ENCODE results near the gene KHK. TPM values are rescaled to one million over a fixed set of nuclear protein-coding genes. Genes with fewer than 3 reads are reported as not detected.
A peak's percentile ranks its signal among the peaks of the same experiment; 100 is the strongest.

KHK gene
- total and polyA plus RNA-seq, 9 donors, result 1.3 to 10.7 (median 5.2) TPM

DNA sequence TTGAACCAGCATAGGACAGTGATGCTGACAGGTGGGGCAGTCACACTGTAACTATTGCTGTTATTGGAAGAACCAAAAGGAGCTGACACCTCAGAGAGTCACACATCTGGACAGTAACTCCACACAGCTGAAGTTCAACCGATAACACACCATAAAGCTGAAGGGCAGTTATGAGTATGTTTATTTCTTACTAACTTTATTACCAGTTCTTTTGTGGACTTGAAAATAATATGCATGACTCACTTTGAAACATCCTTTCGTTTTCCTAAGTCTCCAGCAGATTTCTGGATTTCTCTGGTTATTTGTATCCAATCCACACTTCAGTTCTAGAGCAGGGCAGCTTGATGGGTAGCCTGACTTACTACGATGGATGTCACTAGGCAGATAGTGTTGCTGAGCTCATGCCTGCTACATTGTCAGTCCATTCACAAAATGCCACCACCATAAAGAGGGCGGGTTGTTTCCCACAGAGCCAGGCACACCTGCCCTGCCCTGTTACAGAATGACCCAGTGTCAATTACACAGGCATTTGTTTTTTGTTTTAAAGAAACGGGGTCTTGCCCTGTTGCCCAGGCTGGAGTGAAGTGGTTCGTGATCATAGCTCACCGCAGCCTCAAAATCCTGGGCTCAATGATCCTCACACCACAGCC, 43.5 kb upstream of the KHK start:
- no peak overlapping the region for H3K27ac ChIP-seq
- no peak overlapping the region for H3K4me3 ChIP-seq
- DNase-seq, result no peak
- WGBS, 3 donors, result 66 to 73% (median 70%) methylated on average over 7 of the region's 7 CpGs
- H3K4me1 ChIP-seq (ENCODE audit: insufficient read depth), result no peaks in the 10 kb centered on the region
- no peaks in the 10 kb centered on the region for H3K27me3 ChIP-seq
- no peaks in the 10 kb centered on the region for H3K36me3 ChIP-seq
- TF ChIP-seq, protein P1, sequence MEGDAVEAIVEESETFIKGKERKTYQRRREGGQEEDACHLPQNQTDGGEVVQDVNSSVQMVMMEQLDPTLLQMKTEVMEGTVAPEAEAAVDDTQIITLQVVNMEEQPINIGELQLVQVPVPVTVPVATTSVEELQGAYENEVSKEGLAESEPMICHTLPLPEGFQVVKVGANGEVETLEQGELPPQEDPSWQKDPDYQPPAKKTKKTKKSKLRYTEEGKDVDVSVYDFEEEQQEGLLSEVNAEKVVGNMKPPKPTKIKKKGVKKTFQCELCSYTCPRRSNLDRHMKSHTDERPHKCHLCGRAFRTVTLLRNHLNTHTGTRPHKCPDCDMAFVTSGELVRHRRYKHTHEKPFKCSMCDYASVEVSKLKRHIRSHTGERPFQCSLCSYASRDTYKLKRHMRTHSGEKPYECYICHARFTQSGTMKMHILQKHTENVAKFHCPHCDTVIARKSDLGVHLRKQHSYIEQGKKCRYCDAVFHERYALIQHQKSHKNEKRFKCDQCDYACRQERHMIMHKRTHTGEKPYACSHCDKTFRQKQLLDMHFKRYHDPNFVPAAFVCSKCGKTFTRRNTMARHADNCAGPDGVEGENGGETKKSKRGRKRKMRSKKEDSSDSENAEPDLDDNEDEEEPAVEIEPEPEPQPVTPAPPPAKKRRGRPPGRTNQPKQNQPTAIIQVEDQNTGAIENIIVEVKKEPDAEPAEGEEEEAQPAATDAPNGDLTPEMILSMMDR (IDR thresholded peaks at IDR 0.05), result no peak
- TF ChIP-seq EP300 (IDR thresholded peaks at IDR 0.05) (no peak), POLR2A (IDR thresholded peaks at IDR 0.05) (no peak)
- no peaks in the 10 kb centered on the region for H3K9me3 ChIP-seq
- intact Hi-C loops (cut with DNase I), result loop anchor here in 1 of 4 donors (5.0 kb wide), 1 partner anchor 44 kb away; the partner anchor contains the start of gene KHK

DNA sequence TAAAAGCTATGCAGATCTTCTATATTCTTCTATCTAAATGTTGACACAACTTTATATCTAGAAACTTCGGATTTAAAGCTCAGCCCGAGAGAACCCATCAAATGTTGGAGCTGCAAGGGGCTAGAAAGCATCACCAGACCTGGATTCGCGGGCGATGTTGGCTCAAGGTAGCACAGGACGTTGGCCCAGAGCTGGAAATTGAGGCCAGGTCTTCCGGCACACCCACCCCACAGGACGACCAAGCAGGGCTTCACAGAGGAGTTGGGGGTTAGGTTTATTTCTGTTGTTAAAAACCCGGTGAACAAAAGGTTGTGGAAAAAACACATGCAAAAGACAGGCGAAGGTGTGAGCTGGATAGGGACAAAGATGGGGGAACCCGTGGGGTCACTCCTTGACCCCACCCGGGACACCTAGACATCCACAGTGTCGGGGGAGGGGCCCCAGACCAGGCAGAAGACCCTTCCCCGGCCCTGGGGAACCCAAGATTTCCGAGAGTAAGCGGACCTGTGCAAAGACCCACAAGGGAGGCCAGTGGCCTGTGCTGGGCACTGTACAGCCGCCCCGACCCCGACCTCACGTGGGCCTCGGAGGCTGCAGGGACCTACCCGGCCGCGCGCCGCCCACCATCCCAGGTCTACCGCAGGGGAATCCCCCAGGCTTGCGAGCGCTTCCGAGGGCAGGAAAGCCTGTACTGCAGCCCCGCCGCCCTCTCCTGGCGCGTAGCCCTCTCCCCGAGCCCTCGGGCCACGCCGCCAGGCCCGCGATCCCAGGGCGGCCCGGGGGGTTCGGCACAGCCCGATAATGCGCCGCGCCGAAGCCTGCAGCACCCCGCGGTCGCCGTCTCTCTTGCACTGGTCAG, 36.9 kb upstream of the KHK start:
- peaks cover 5% of the 10 kb centered on the region for H3K4me1 ChIP-seq (ENCODE audit: insufficient read depth)
- TF ChIP-seq EP300 (IDR thresholded peaks at IDR 0.05), result no peak
- TF ChIP-seq, protein P1 (IDR thresholded peaks at IDR 0.05), result no peak
- no peak for TF ChIP-seq POLR2A (IDR thresholded peaks at IDR 0.05)
- intact Hi-C loops (cut with DNase I), result loop anchor here in 2 of 4 donors (5.0 kb wide), 1 partner anchor 38 kb away; the partner anchor contains the start of gene KHK (in 2 of the 2)
- peak; percentile 43 to 73 (median 67) for DNase-seq
- no peaks in the 10 kb centered on the region for H3K27me3 ChIP-seq
- peak overlapping the region; percentile 74 to 87 for H3K27ac ChIP-seq
- H3K9me3 ChIP-seq, result no peaks in the 10 kb centered on the region
- H3K4me3 ChIP-seq, result peak overlapping the region; percentile 93
- H3K36me3 ChIP-seq, result no peaks in the 10 kb centered on the region
- WGBS, 3 donors, result 7 to 9% (median 8%) methylated on average over 52 of the region's 52 CpGs

DNA sequence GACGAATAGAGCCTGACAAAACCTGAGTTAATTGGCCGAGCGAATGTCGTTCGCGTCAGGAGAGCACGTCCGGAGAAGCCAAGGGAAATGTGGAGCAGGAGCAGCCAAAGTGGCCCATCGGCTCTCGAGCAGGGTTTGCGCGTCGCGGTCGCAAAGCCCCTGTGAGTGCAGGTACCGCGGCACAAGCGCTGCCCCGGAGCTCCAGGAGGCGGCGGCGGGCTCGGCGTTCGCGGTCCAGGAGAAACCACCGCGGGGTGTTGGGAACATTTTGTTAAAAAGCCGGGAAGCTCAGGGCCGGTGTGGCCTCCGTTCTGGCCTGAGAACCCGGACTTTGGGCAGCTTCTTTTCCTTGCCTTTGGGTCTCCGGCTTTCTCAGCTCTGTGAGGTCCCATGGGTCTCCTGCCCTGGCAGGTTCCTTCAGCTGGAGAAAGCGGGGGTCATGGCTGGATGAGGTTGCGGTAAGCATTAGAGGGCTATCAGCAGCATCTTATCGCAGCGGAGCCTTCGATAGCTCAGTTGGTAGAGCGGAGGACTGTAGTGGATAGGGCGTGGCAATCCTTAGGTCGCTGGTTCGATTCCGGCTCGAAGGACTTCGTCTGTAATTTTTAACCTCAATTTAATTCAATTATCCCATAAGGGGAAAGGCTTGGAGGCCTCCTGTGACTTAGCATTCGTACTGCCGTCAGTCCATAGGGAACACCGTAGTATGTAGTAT, 36.1 kb upstream of the KHK start:
- no peak for TF ChIP-seq POLR2A (IDR thresholded peaks at IDR 0.05)
- TF ChIP-seq, protein P1 (IDR thresholded peaks at IDR 0.05), result peak in 2 of 3 donors; percentile 66 to 82

More for the DNA sequence above, 36.1 kb upstream of the KHK start:
- Histone ChIP-seq H3K36me3 (no peaks in the 10 kb centered on the region), H3K4me1 (ENCODE audit: insufficient read depth) (peaks cover 5% of the 10 kb centered on the region), H3K9me3 (no peaks in the 10 kb centered on the region), H3K27ac (peak overlapping the region; percentile 74 to 87), H3K27me3 (no peaks in the 10 kb centered on the region), H3K4me3 (peak overlapping the region; percentile 93)
- DNase-seq, result peak; percentile 90 to 95 (median 94)
- 0% methylated on average over 48 of the region's 48 CpGs for WGBS, 3 donors
- intact Hi-C loops (cut with DNase I), result loop anchor here in 2 of 4 donors (5.0 kb wide), 1 partner anchor 37 kb away; the partner anchor contains the start of gene KHK (in 2 of the 2)
